Glomerular visceral epithelial cell (primary cell): ENCODE results near the gene PCDHA9.
A peak's percentile ranks its signal among the peaks of the same experiment; 100 is the strongest.
"Not testable (repeated sequence)": the region's sequence is repeated elsewhere in the genome, so short reads cannot be mapped to it uniquely, and the experiment has no call there.

ENCODE experiments used
- DNase-seq: peaks from one replicate; pipeline ENCODE4 v3.0.0-alpha.2; 2016; ENCODE audit errors: extremely low spot score

Gene PCDHA9, protein sequence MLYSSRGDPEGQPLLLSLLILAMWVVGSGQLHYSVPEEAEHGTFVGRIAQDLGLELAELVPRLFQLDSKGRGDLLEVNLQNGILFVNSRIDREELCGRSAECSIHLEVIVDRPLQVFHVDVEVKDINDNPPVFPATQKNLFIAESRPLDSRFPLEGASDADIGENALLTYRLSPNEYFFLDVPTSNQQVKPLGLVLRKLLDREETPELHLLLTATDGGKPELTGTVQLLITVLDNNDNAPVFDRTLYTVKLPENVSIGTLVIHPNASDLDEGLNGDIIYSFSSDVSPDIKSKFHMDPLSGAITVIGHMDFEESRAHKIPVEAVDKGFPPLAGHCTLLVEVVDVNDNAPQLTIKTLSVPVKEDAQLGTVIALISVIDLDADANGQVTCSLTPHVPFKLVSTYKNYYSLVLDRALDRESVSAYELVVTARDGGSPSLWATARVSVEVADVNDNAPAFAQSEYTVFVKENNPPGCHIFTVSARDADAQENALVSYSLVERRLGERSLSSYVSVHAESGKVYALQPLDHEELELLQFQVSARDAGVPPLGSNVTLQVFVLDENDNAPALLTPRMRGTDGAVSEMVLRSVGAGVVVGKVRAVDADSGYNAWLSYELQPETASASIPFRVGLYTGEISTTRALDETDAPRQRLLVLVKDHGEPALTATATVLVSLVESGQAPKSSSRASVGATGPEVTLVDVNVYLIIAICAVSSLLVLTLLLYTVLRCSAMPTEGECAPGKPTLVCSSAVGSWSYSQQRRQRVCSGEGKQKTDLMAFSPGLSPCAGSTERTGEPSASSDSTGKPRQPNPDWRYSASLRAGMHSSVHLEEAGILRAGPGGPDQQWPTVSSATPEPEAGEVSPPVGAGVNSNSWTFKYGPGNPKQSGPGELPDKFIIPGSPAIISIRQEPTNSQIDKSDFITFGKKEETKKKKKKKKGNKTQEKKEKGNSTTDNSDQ

DNA sequence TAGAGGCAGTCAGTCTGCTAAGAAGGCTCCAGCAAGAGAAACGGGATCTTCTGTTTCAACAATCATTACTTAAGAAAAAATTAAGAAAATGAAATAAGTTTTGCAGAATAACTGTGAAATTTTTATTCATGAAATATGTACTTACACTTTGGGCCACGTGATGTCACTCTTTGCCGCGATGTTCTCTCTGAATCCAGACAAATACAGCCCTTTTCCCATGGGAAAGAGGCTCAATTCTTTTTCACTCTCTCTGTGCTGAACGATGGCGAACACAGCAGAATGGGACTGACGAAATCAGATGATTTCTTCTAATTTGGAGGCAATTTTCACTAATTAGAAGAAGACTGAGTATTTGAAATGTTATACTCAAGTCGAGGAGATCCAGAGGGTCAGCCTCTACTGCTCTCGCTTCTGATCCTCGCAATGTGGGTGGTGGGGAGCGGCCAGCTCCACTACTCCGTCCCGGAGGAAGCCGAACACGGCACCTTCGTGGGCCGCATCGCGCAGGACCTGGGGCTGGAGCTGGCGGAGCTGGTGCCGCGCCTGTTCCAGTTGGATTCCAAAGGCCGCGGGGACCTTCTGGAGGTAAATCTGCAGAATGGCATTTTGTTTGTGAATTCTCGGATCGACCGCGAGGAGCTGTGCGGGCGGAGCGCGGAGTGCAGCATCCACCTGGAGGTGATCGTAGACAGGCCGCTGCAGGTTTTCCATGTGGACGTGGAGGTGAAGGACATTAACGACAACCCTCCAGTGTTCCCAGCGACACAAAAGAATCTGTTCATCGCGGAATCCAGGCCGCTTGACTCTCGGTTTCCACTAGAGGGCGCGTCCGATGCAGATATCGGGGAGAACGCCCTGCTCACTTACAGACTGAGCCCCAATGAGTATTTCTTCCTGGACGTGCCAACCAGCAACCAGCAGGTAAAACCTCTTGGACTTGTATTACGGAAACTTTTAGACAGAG lies at the start of gene PCDHA9:
PCDHA9 (plus strand) TSS at position 244 of the 964 bp plus-strand sequence; CDS start at position 358, 114 bp downstream.
- DNase-seq: not testable (repeated sequence)

DNA sequence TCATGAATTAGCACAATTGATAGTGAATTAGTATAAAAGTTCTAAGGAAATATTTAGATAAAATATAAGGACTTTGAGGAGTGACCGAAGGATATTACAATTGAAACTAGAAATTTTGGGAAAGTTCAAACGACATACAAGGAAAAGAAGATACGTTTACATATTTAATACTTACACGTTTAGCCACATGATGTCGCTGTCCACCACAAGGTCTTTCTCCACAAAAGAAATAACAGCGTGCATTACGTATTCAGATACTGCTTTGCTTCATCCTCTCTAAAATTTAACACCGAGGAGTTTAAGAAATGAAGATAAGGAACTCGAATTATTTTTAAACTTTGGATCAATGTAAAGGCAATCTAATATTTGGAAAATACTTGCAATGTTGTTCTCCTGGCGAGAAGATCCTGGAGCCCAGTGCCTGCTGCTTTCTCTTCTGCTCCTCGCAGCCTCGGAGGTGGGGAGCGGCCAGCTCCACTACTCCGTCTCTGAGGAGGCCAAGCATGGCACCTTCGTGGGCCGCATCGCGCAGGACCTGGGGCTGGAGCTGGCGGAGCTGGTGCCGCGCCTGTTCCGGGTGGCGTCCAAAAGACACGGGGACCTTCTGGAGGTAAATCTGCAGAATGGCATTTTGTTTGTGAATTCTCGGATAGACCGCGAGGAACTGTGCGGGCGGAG lies 47.2 kb upstream of the PCDHA9 start, which contains the start of gene PCDHA3:
PCDHA3 (plus strand) TSS at position 242 of the 678 bp plus-strand sequence.
- no peak for DNase-seq

DNA sequence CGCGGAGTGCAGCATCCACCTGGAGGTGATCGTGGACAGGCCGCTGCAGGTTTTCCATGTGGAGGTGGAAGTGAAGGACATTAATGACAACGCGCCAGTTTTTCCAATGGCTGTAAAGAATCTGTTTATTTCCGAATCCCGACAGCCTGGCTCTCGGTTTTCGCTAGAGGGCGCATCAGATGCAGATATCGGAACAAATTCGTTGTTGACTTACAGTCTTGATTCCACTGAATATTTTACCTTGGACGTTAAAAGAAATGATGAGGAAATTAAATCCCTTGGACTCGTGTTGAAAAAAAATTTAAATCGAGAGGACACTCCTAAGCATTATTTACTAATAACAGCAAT lies 46.7 kb upstream of the PCDHA9 start:
- DNase-seq: no peak

DNA sequence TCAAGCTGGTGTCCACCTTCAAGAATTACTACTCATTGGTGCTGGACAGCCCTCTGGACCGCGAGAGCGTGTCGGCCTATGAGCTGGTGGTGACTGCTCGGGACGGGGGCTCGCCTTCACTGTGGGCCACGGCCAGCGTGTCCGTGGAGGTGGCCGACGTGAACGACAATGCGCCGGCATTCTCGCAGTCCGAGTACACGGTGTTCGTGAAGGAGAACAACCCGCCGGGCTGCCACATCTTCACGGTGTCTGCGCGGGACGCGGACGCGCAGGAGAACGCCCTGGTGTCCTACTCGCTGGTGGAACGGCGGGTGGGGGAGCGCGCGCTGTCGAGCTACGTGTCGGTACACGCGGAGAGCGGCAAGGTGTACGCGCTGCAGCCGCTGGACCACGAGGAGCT lies 45.8 kb upstream of the PCDHA9 start:
- DNase-seq: not testable (repeated sequence)

DNA sequence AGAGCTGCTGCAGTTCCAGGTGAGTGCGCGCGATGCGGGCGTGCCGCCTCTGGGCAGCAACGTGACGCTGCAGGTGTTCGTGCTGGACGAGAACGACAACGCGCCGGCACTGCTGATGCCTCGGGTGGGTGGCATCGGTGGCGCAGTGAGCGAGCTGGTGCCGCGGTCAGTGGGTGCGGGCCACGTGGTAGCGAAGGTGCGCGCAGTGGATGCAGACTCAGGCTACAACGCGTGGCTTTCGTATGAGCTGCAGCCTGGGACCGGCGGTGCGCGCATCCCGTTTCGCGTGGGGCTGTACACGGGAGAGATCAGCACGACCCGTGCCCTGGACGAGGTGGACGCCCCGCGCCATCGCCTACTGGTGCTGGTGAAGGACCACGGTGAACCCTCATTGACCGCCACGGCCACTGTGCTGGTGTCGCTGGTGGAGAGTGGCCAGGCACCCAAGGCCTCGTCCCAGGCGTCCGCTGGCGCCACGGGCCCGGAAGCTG lies 45.4 kb upstream of the PCDHA9 start:
- no peak for DNase-seq

DNA sequence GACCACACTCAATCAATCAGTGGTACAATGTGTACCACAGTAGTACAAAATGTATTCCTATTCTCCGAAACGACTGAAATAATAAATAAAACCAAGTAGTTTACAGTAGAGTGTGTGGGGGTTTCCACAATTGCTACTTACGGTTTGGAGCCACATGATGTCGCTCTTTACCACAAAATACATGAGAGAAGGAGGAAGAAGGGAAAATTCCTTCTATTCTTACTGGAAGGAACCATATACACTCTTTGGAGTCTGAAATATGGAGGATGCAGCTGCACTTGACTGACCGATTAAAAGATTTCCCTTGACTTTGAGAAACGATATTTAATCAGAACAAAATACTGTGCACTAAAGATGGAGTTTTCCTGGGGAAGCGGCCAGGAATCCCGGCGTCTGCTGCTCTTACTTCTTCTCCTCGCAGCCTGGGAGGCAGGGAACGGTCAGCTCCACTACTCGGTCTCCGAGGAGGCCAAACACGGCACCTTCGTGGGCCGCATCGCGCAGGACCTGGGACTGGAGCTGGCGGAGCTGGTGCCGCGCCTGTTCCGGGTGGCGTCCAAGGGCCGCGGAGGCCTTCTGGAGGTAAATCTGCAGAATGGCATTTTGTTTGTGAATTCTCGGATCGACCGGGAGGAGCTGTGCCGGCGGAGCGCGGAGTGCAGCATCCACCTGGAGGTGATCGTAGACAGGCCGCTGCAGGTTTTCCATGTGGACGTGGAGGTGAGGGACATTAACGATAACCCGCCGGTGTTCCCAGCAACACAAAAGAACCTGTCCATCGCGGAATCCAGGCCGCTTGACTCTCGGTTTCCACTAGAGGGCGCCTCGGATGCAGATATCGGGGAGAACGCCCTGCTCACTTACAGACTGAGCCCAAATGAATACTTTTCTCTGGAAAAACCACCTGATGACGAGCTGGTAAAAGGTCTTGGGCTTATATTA lies 41.1 kb upstream of the PCDHA9 start, which contains the start of gene PCDHA4:
PCDHA4 (plus strand) TSS at position 235 of the 942 bp plus-strand sequence.
- peak; percentile 15 for DNase-seq

DNA sequence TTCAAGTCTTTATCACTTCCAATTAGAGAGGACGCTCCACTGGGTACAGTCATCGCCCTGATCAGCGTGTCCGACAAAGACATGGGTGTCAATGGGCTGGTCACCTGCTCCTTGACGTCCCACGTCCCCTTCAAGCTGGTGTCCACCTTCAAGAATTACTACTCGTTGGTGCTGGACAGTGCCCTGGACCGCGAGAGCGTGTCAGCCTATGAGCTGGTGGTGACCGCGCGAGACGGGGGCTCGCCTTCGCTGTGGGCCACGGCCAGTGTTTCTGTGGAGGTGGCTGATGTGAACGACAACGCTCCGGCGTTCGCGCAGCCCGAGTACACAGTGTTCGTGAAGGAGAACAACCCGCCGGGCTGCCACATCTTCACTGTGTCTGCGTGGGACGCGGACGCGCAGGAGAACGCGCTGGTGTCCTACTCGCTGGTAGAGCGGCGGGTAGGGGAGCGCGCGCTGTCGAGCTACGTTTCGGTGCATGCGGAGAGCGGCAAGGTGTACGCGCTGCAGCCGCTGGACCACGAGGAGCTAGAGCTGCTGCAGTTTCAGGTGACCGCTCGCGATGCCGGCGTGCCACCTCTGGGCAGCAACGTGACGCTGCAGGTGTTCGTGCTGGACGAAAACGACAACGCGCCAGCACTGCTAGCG lies 39.8 kb upstream of the PCDHA9 start:
- not testable (repeated sequence) for DNase-seq

DNA sequence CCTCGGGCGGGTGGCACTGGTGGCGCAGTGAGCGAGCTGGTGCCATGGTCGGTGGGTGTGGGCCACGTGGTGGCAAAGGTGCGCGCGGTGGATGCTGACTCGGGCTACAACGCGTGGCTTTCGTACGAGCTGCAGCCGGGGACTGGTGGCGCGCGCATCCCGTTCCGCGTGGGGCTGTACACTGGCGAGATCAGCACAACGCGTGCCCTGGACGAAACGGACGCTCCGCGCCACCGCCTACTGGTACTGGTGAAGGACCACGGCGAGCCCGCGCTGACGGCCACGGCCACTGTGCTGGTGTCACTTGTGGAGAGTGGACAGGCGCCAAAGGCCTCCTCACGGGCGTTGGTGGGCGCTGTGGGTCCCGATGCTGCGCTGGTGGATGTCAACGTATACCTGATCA lies 39.3 kb upstream of the PCDHA9 start:
- DNase-seq: no peak

DNA sequence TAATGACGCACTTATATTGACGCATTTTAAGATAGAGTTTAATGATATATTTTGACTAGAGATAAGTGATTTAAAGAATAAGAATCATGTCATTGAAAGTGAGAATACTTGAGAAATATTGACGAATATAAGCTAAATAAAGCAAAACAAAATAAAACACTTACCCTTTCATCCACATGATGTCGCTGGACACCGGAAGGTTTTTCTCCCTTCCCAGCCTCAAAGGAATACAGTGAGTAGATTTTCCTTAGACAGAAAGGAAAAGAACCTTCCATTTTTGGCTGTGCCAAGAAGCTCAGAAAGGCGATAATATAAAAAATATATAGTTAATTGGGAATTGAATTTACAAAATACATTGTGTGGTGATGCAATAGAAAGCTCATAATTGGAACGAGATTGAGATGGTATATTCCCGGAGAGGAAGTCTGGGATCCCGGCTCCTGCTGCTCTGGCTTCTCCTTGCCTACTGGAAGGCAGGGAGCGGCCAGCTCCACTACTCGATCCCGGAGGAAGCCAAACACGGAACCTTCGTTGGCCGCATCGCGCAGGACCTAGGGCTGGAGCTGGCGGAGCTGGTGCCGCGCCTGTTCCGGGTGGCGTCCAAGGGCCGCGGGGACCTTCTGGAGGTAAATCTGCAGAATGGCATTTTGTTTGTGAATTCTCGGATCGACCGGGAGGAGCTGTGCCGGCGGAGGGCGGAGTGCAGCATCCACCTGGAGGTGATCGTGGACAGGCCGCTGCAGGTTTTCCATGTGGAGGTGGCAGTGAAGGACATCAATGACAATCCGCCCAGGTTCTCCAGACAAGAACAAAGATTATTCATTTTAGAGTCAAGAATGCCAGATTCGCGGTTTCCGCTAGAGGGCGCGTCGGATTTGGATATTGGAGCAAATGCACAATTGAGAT lies 26.6 kb upstream of the PCDHA9 start, which contains the start of gene PCDHA5:
PCDHA5 (plus strand) TSS at position 239 of the 906 bp plus-strand sequence.
- no peak for DNase-seq

DNA sequence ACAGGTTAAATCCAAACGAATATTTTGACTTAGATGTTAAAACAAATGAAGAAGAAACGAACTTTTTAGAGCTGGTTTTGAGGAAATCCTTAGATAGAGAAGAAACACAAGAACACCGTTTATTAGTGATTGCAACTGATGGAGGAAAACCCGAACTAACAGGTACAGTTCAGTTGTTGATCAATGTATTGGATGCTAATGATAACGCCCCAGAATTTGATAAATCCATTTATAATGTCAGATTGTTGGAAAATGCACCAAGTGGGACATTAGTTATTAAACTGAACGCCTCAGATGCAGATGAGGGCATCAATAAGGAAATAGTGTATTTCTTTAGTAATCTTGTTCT lies 25.9 kb upstream of the PCDHA9 start:
- no peak for DNase-seq

DNA sequence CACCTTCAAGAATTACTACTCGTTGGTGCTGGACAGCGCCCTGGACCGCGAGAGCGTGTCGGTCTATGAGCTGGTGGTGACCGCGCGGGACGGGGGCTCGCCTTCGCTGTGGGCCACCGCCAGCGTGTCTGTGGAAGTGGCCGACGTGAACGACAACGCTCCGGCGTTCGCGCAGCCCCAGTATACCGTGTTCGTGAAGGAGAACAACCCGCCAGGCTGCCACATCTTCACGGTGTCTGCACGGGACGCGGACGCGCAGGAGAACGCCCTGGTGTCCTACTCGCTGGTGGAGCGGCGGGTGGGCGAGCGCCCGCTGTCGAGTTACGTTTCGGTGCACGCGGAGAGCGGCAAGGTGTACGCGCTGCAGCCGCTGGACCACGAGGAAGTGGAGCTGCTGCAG lies 25.2 kb upstream of the PCDHA9 start:
- not testable (repeated sequence) for DNase-seq

DNA sequence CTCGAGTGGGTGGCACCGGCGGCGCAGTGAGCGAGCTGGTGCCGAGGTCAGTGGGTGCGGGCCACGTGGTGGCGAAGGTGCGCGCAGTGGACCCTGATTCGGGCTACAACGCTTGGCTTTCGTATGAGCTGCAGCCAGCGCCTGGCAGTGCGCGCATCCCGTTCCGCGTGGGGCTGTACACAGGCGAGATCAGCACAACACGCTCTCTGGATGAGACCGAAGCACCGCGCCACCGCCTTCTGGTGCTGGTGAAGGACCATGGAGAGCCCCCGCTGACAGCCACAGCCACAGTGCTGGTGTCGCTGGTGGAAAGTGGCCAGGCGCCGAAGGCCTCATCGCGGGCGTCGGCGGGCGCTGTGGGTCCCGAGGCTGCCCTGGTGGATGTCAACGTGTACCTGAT lies 24.7 kb upstream of the PCDHA9 start:
- no peak for DNase-seq

DNA sequence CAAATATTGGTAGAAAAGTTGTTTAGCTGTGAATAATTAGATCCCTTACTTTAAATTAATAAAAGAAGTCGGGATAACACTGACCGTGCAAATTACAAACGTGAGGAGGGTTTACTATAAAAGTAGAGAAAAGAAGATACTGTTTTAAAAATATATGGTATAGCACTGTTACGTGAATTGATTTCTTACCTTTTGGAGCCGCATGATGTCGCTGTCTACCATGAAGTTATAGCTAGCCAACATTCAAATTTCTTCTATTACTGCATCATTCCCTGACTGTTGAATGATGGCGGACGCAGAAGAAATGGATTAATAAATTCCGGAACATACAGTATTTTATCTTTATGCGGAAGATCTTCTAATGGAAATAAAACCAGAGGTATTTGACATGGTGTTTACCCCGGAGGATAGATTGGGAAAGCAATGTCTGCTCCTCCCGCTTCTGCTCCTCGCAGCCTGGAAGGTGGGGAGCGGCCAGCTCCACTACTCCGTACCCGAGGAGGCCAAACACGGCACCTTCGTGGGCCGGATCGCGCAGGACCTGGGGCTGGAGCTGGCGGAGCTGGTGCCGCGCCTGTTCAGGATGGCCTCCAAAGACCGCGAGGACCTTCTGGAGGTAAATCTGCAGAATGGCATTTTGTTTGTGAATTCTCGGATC lies 20.3 kb upstream of the PCDHA9 start, which contains the start of gene PCDHA6:
PCDHA6 (plus strand) TSS at position 257 of the 658 bp plus-strand sequence; CDS start at position 389, 132 bp downstream.
- DNase-seq: no peak

DNA sequence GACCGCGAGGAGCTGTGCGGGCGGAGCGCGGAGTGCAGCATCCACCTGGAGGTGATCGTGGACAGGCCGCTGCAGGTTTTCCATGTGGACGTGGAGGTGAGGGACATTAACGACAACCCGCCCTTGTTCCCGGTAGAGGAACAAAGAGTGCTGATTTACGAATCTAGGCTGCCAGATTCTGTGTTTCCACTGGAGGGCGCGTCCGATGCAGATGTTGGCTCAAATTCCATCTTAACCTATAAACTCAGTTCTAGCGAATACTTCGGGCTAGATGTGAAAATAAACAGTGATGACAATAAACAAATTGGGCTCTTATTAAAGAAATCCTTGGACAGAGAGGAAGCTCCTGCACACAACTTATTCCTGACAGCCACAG lies 19.8 kb upstream of the PCDHA9 start:
- DNase-seq: no peak

DNA sequence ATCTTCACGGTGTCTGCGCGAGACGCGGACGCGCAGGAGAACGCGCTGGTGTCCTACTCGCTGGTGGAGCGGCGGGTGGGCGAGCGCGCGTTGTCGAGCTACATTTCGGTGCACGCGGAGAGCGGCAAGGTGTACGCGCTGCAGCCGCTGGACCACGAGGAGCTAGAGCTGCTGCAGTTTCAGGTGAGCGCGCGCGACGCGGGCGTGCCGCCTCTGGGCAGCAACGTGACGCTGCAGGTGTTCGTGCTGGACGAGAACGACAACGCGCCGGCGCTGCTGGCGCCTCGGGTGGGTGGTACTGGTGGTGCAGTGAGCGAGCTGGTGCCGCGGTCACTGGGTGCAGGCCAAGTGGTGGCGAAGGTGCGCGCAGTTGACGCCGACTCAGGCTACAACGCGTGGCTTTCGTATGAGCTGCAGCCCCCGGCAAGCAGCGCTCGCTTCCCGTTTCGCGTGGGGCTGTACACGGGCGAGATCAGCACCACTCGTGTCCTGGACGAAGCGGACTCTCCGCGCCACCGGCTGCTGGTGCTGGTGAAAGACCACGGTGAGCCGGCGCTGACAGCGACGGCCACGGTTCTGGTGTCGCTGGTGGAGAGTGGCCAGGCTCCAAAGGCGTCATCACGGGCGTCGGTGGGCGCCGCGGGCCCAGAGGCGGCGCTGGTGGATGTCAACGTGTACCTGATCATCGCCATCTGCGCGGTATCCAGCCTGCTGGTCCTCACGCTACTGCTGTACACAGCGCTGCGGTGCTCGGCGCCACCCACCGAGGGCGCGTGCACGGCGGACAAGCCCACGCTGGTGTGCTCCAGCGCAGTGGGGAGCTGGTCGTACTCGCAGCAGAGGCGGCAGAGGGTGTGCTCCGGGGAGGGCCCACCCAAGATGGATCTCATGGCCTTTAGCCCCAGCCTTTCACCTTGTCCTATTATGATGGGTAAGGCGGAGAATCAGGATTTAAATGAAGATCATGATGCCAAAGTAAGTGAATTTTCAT lies 18.4 kb upstream of the PCDHA9 start:
- DNase-seq: not testable (repeated sequence)

DNA sequence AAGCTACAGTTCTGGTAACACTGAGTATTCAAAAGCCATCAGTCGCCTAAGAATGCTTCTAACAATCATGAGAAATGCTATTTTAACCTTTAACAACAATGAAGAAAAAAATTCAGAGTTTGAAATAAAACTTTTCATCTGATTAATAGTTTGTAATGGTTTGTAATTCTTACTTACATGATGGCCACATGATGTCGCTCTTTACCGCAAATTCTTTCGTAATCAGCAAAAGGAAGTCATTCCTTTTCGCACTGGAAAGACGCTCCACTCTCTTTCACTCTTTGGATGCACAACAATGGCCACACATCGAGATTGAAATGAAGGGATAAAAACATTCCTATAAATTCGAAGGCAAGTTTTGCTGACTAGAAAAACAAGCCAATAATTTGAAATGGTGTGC lies 14.2 kb upstream of the PCDHA9 start, which contains the start of gene PCDHA7:
PCDHA7 (plus strand) TSS at position 277 of the 400 bp plus-strand sequence; CDS start at position 392, 115 bp downstream.
- peak; percentile 29 for DNase-seq
